Stimulated activated naive CD4-positive, alpha-beta T cell (primary cell): ENCODE measurements around the gene RNU6-1.
A peak's percentile ranks its signal among the peaks of the same experiment; 100 is the strongest.

Experiments
- DNase-seq, 6 experiments: peaks; one replicate each; lab custom pipeline; 2025; lab: John Stamatoyannopoulos, UW

The RNU6-1 gene

DNA sequence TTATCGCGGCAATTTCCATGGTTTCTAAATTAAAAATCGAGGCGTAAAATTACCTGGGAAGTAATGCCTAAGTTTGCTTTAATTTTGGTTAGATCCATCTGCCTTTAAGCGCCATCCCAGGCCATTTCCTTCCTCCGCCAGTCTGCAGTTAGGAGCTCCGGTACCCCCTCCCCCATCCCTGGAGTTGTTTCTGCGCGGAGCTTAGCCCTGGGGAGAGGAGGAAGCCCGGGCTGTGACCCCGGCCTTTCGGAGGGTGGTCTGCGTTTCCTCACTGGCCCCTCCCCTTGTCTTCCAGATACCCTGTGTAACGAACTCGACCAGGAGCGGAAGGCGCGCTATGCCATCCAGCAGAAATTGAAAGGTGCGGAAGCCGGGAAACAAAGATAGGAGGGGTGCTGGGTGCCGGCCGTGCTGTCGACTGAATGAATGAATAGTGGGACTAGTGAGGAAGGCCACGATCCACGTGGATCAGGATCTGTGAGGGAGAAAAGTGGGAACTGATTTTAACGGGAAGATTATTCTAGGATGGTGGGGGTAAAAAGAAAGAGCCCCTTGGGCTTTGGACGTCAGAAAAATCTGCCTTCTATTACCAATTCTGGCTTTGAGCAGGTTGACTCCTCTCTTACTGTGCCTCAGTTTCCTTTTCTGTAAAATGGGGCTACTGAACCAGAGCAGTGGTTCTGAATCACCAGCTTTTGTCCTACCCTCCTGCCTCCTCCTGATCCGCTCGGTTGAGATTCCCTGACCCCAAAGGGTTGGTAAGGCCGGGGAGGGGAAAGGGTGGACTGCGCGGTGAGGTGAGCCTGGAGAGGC is 6.7 kb downstream of the RNU6-1 start:
- DNase-seq, result no peak

DNA sequence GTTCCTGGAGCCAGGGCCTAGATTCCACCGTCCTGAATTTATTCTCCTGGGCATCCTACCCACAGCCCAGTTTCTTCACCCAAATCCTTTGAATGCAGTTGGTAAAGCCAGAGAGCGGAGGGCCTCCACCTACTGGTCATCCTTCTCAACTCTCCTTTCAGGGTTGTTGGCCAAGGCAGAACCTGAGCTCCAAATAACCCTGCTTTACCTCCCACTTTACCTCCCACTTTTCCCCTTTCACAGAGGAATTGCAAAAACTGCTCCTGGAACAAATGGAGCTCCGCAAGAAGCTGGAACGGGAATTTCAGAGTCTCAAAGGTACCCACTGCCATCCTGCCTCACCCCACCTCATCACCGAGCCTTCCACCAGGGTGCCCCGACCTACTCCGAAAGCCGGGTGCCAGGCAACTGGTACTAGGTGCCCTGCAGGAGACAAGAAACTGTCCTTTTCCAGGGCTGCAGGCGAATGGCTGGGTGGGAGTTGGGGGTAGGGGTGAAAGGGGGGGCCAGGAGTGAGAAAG is 7.8 kb downstream of the RNU6-1 start:
- no peak for DNase-seq

DNA sequence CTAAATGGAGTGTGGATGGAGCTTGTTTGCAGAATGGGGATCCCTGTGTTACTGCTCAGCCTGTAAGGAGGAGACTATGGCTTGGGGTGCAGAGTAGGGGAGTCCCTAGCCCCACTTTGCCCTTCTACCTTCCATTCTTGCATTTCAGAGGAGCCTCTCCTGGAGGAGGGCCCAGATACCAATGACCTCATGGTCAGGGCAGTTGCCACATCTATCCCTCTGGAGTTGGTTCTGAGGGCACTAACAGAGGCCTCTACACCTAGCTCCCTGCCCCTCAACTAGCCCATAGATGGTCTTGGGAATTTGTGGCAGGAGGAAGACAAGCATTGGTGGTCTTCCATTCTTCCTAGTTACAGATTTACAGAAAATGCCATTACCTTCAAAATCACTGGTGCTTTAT is 8.5 kb downstream of the RNU6-1 start:
- no peak for DNase-seq

DNA sequence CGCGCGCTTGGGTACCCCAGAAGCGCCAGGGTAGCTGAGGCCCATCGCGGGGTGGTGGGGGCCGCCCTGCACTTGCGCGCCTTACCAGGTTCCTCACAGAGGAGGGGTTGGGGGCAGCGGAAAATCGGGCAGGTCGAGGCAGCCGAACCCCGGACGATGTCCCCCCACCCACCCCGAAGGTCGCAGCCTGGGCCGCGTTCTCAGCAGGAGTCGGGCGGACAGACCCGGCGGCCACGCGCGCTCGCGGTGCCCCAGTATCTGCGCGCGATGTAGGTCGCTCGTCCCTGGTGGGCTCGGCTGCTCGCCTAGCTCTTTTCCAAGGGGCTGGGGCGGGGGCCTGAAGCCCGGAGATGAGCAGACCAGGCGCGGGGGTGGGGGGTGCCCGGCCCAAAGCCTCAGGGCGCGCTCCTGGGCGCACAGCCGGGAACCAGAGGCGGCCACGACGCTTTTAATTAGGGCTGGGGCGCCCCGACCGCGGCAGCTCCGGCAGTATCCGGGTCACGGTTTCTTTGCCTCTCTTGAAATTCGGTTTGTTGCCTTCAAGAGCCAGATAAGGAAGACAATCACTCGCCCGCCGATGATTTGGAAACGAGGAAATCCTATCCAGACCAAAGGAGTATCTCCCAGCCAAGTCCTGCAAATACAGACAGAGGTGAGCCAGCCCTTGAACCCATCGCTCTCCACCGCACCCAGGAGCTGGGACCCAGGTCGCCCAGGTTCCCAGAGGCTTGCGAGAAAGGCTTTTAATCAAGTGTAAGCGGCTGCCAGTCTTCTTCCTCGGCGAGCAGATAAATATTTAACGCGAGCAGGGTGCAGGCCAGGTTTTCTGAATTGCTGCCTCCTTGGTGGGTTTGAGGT is 10.0 kb downstream of the RNU6-1 start:
- DNase-seq, result no peak

DNA sequence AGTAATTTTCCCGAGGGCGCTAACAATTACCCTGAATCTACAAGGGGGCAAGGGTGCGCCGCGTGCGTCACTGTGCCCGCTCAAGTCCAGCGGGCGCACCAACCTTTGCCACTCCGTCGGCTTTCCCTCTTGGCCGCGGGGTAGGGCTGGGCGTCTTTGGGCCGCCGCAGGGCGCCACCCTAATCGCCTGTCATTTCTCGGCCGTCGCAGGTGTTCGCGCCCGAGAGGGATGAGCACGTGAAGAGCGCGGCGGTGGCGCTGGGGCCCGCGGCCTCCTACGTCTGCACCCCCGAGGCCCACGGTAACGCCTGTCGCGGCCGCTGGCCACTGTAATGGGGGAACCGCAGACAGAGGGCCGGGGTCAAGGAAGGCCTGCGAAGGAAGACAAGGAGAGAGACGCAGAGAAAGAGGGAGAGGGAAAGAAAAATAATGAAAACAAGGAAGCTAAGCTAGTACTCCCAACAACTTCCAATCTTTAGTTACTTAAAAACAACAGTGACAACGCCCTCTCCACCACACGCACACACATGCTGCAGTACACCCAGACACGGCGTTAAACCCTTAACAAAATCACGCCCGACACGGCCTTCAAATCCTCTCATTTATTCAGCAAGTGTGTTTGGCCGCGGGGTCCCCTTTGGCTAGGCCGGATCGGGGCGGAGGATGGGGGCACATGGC is 10.7 kb downstream of the RNU6-1 start:
- DNase-seq, result no peak

DNA sequence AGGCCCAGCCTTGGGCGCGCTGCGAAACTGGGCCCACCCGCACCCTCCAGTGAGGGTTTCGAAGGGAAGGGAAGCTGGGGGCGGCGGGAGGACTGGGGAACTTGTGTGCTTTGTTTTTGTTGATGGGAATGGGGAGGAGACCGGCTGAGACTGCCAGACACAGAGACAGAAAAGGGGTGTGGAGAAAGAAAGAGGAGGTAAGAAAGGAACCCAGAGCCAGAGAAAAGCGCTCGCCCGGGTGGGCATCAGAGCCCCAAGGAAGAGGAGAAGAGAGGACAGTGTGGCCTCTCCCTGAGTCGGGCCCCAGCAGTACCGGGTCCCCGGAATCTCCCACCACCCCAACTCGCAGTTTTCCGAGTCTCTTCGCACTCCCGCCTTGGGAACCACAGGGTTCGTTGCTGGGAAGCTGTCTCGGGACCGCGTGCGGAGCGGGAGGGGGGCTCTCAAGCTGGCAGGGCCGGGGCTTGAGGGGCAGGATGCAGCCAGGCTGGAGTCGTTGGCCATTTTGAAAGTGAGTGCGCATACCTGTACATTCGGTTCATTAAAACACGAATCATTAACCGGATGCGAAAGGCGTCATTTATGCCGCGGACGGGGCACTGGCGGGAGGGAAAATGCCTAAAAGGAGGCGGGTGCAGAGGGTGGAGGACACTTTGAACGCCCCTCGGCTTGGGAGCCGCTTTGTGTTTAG is 11.4 kb downstream of the RNU6-1 start:
- no peak for DNase-seq

DNA sequence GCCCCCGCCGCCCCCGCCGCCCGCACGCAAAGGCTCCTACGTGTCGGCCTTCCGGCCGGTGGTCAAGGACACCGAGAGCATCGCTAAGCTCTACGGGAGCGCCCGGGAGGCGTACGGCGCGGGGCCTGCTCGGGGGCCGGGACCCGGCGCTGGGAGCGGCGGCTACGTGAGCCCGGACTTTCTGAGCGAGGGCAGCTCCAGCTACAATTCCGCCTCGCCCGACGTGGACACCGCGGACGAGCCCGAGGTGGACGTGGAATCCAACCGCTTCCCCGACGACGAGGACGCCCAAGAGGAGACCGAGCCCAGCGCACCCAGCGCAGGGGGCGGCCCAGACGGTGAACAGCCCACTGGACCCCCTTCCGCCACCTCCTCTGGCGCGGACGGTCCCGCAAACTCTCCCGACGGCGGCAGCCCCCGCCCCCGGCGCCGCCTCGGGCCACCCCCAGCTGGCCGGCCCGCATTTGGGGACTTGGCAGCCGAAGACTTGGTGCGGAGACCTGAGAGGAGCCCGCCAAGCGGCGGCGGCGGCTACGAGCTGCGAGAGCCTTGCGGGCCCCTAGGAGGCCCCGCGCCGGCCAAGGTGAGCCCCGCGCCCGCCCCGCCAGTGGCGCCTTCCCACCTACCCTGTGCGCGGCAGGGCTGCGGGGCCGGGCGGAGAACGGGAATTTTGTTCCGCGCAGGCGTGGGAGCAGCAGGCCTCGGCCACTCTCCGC is 12.1 kb downstream of the RNU6-1 start:
- no peak for DNase-seq

DNA sequence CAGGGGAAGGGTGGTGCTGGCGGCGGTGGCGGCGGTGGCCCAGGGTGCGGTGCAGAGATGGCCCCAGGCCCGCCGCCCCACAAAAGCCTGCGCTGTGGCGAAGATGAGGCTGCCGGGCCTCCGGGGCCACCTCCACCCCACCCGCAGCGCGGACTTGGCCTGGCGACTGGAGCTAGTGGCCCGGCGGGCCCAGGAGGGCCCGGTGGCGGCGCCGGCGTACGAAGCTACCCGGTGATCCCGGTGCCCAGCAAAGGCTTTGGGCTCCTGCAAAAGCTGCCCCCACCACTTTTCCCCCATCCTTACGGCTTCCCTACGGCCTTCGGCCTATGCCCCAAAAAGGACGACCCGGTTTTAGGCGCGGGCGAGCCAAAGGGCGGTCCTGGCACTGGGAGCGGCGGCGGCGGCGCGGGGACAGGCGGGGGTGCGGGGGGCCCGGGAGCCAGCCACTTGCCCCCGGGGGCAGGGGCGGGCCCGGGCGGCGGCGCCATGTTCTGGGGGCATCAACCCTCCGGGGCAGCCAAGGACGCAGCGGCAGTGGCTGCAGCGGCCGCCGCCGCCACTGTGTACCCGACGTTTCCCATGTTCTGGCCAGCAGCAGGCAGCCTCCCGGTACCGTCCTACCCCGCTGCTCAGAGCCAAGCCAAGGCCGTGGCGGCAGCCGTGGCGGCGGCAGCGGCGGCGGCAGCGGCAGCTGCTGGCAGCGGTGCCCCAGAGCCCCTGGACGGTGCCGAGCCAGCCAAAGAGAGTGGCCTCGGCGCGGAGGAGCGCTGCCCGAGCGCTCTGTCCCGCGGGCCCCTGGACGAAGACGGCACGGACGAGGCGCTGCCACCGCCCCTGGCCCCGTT is 12.9 kb downstream of the RNU6-1 start:
- no peak for DNase-seq

DNA sequence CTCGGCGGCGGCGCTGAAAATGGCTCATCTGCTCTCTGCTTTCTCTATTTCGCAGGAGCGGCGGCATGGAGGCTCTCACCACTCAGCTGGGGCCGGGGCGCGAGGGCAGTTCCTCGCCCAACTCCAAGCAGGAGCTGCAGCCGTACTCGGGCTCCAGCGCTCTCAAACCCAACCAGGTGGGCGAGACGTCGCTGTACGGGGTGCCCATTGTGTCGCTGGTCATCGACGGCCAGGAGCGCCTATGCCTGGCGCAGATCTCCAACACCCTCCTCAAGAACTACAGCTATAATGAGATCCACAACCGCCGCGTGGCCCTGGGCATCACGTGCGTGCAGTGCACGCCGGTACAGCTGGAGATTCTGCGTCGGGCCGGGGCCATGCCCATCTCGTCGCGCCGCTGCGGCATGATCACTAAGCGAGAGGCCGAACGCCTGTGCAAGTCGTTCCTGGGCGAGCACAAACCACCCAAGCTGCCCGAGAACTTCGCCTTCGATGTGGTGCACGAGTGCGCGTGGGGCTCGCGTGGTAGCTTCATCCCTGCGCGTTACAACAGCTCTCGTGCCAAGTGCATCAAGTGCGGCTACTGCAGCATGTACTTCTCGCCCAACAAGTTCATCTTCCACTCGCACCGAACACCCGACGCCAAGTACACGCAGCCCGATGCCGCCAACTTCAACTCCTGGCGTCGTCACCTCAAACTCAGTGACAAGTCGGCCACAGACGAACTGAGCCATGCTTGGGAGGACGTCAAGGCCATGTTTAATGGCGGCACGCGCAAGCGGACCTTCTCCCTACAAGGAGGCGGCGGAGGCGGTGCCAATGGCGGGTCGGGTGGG is 13.7 kb downstream of the RNU6-1 start:
- no peak for DNase-seq

DNA sequence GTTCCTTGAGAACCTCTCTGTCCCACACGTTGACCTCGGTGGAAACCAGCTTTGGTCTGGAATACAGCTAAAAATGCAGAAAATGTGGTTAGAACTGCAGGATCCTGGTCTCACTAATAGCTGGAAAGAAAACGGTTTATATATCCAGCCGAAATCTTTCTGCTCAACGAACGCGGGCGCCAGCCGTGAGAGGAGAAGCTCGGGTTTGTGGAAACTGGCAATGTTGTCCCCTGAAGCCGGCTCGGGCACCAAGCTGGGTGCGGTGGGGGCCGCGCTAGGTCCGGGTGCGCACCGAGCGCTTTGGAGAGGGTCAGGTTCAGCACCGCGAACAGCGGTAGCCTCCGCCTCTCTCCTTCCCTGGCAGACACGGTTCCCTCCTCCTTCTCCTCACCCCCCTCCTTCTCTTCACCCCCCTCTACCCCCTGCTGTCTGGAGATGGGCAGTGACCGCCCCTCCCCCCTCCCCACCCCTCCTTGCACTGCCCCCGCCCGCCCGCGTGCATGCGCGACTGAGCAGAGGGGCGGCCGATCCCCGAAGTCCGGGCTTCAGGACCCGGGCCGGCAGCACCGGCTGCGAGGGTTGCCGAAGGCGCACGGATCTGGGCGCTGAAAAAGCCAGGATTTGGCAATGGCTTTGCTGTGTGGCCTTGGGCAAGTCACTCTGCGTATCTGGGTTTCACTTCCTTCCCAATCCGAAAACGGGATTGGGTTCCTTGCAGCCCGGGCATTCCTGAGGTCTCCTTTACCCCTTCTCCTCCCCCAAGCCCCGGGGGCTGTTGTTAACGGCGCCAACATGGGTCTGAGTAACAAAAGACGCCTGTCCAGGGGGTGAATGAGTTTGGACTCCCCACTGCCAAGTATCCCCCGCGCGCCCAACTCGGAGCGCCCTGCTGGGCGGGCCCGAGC is 14.6 kb downstream of the RNU6-1 start, which contains the start of gene SKOR1:
TSS of gene SKOR1 (plus strand) at position 534 of the 905 bp plus-strand sequence. CDS start at position 628, 94 bp downstream.
- DNase-seq, result peak in 1 of 6 experiments; percentile 19

DNA sequence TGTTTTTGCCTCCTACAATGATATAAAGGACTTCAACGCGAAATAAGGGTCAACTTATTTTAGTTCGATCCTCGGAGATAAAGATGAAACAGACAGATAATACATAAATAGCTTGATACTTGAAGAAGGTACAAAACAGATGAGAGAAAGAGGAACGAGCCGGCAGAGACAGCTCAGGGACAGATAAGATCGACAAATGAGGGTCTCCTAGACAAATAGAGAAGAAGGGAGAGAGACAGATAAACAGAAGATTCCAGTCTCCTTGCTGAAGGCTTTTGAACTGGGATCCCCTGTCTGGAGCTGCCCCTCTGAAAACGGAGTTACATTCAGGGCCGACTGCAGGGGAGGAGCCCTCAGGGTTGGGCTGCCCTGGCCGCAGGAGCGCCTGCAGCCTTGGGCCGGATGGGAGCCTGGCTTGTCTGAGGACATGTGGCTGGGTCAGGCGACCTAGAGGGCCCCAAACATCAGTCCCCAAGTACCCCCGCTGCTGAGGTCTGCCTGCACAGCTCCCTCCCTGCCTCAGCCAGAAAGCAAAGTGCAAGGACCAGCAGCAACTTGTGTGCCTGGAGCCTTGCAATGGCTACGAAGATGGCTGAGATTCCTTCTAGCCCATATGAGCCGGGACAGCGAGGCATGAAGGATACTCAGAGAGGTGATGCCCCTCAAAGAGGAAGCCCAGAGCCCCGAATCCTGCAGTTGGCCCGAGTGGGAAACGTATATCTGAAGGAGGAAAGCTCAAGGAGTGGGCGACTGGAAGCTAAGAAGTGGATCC is 15.5 kb downstream of the RNU6-1 start:
- no peak for DNase-seq

DNA sequence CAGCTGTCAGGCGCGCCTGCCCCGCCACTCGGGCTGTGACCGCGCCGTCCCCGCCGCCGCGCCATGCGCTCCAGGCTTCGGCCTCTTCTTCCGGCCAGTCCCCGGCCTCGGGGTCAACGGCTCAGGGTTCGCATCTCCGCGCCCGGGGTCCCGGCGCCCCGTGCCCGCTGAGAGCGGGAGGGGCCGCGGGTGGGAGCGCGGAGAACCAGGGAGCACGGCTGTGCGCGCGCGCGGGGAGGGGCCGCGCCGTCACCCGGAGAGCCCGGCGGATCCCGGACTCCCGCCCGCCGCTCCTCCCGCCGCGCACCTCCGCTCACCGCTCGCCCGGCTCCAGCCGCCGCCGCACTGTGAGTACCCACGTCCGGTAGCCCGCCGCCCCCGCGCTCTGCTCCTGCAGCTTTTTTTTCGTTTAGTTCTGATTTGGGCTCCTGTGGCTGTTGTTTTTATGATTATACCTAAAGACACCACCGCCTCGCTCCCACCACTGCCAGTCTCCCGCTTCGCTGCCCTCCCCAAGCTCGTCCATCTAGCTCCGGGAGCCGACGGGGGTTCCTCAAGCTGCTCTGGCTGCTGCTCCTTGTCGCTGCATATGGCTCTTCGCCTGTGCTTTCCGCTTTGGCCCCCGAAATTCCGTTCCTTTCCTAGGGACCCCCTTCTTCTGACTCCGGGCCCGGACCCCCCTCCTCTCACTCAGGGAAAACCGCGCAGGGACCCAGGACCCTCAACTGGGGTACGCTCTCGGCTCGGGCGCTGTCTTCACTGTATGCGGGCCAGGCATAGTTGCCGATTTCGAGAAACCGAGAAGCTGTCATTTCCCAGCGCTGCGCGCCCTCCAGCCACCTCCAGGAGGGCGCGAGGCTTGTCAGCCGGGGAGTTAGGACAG is 16.3 kb downstream of the RNU6-1 start:
- no peak for DNase-seq

DNA sequence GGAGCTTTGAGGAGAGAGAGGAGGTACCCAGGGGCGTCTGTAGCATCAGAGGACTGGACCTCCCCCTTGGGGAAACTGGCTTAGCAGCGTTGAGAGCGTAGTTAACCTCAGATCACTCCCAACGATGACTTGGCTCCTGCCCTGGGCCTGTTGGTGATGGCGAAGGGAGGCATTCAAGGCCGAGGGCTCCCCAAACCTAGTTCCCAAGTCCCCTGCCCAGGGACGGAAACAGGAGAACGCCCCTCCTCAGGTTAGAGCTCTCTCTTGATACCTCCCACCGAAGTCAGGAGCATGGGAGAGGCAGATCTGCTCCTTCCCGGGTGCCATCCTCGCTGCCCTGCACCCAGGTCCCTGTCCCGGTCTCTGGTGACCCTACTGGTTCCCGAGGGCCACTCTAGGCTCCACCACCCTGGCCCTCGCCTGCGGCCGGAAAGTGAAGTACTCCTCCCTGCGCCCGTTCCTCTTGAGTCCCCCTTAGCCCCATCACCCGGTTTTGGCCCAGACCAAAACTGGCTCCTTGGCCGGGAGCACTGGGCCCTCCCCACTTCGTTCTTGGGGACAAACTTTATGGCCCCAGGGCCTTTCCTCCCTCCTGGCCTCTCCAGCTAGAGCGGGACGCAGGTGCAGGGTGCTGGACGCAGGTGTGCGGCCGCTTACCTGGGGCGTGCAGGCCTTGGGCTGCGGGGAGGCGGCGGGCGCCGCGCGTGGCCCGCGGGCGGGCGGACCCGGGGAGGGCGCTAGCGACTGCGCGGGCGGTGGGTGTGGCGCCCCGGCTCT is 17.1 kb downstream of the RNU6-1 start:
- no peak for DNase-seq

DNA sequence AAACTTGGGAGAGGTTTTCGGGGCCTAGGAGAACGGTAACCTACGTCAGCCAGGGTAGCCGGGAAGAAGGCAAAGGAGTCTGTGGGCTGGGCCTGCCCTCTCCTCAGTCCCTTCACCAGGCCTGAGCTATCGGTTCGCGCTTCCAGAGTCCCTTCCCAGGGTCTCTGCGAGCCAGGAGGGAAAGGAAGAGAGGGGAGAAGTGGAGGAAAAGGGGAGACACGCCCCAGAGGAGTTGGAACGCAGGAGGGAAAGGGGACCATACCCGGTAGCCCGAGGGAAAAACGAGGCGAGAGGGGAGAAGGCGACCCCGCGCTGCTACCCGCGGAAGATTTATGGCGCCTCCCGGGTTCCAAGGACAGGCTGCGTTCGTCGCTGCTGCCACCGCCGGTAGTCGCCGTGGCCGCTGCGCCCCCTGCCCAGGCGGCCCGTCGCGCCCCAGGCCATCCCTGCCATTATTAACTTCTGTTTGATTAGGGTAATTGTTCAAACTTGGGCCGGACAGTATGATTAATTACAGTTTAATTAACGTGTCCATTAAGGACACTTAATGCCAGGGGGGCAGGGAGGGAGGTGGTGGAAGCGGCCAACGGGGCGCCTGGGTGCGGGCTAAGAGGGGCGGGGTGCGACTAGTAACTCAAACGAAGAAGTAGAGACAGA is 17.9 kb downstream of the RNU6-1 start:
- DNase-seq, result no peak
